Stimulated activated CD4-positive, alpha-beta T cell treated with anti-CD3 and anti-CD28 coated beads, Interleukin-15, amount 100 ng/mL, for 24 hours (primary cell): ENCODE measurements around the gene EIF2S3.
"Not testable (repeated sequence)": the region's sequence is repeated elsewhere in the genome, so short reads cannot be mapped to it uniquely, and the experiment has no call there.

Source experiments
- DNase-seq: peaks from one replicate; pipeline ENCODE4 v3.0.0-alpha.2; 2020

The EIF2S3 gene

DNA sequence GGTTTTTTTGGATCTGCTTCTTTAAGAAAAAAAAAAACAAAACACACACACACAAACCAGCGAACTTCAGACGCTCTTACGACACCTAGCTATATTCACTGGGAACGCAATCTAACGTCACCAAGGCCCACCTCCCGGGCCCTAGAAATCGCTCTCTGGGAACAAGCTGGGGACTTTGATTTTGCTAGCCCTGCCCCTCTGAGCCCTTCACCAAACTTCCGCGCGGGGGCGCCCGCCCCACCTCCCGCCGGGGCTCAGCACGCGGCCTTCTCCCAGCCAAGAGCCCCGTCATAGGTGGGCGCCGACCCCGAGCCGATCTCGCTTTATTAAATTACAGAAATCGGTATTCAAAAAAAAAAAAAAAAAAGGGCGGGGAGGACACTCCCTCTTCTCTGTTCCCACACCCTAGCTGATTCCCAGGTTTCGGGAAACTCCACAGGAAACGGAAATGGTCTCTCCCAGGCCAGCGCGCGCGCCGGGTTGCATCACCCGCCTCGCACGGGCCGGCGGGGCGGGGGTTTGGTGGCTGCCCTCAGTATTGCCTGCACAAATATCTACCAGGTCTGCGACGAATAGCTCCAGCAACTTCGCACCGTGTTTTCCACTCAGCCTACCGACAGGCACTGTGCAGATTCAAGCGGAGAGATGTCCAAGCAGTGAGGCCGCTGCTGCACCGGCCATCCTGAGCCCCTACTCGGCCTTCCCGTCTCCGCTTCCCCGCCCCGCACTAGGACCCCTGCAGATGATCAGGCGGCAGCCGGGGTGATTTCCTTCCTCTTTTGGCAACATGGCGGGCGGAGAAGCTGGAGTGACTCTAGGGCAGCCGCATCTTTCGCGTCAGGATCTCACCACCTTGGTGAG is at the start of gene EIF2S3:
Gene EIF2S3 (plus strand): TSS at position 775 of the 861 bp plus-strand sequence. CDS start 13 bp downstream, at position 788.
- DNase-seq: peak; percentile 86

DNA sequence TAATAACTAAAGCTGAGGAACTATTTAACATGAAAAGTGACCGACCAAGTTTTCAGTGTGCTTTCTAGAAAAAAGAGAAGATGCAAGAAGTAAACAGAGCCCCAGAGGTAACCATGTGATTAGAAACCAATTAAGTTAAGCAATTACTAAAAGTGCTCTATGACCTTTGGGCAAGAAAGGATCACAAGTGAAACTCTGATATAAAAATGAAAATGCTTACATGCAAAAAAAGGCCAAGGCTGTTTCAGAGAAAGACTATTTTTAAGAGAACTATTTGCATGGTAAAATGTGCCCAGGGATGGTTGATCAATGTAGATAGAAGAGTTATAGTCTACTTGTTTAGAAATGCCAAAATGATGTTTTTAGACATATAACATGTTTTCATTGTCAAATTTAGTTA is 49.7 kb upstream of the EIF2S3 start:
- DNase-seq: no peak

DNA sequence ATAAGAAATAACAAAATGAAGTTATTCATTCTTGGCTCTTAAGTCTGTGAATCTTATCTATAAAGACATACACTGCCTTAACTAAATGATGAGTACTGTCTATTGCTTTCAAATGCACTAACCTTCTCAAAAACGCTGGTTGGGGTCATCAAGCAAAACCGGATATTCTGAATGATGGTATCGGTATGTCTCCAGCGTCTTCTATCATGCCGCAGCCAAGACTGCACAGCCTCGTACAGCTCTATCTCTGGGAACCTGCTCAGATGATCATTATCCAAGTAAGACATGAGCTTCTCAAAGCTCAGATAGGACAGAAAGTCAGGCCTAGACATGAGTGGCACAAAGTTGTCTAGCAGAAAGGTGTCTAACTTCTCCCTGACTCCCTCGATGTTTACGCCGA is 48.9 kb upstream of the EIF2S3 start:
- no peak for DNase-seq

DNA sequence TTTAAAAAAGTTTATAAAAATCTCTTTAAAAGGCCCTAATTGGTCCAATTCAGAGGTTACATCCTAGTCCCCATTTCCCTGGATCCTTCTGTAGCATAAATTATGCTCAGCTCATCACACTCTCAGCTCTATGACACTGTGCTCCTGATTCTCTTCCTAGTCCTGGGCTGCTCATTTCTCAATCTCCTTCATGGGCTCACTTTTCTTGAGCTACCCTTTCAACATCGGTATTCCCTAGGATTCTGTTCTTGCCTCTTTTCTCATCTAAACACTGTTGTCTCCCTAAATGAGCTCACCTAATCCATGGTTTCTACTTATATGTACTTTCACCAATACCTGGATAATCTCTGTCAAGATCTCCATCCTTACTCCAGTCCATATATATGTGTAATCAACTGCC is 42.5 kb upstream of the EIF2S3 start:
- DNase-seq: no peak

DNA sequence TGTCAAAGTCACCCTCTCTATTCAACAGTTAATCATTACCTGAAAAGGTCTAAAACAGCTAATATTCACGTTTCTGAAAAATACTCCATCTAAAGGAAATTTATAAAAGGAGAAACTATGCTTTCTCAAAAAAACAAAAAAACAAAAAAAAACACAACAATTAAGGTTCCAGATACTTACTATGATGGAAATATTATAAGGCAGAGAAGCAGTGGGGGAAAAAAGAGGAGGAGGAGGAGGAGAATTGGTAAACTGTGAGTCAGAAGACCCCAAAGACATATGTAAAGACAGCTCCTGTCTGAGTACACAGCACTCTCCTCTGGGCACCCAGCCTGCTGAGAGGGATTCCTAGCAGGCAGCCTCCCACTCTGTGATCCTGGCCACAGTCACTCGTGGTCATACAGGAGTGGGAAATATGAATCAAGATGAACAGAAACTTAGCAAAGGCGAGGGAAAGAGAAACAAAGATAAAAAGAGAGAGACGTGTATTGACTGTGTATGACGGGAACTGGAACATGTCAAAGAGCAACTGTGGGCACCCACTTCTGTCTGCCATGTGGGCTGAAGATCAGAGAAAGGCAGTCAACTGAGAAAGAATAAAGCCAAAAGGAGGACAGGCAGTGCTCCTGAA is 40.3 kb upstream of the EIF2S3 start:
- peak; percentile 64 for DNase-seq

DNA sequence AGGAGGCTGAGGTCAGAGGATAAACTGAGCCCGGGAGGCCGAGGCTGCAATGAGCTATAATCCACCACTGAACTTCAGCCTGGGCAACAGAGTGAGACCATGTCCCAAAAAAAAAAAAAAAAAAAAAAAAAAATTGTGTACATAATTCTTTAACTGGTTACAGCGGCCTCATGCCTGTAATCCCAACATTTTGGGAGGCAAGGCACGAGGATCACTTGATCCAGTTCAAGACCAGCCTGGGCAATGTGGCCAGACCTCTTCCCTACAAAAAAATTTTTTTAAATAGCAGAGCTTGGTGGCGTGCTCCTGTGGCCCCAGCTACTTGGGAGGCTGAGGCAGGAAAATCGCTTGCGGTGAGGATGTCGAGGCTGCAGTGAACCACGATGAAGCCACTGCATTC is 37.1 kb upstream of the EIF2S3 start:
- no peak for DNase-seq

DNA sequence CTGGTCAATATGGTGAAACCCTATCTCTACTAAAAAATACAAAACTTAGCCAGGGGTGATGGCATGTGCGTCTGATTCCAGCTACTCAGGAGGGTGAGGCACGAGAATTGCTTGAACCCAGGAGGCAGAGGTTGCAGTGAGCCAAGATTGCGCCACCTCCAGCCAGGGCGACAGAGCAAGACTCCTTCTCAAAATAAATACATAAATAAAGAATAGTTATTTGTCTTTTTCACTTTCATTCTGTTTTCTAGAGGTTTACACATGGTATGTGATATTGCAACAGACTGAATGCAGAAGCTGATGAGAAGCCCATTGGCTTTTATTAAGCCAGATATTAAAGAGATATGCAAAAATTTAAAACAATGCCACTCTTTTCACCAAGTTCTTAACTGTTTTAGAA is 35.9 kb upstream of the EIF2S3 start:
- no peak for DNase-seq

DNA sequence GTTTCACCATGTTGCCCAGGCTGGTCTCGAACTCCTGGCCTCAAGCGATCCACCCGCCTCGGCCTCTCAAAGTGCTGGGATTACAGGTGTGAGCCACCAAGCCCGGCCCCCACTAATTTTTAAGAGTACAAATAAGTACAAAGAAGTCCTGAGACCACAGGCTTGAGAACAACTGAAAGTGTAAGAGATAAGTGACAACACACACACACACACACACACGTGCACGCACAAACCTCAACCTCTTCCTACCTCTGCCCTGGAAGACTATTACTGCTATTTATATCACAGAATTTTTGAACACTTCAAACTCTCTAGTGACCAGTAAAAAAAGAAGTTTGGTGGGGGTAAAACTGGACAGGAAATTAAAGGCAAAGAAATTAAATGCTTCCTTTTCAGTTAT is 35.3 kb upstream of the EIF2S3 start:
- no peak for DNase-seq

DNA sequence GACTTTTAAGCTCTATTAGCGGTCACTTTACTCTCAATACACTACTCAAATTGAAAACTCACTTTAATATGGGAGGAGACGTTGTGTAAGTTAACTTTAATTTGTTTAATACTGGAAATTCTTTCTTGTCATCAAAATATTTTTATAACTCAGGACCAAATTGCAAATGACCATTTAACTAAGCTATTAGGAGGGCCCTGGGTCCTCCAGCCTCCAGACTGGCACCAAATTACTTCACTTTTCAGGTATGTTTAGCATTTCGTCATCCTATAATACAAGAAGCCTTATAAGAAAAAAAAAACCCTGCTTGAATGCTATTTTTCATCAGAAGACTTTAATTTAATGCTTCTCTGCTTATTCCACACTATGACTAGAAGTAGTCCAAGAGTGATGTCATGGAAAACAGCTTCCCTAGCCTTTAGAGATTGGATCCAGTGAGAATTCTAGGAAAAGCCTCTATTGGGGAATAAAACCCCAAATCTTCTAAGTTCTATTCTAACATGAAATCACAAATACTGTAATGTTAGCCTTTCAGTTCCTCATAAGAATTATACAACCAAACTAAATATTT is 34.4 kb upstream of the EIF2S3 start:
- DNase-seq: no peak

DNA sequence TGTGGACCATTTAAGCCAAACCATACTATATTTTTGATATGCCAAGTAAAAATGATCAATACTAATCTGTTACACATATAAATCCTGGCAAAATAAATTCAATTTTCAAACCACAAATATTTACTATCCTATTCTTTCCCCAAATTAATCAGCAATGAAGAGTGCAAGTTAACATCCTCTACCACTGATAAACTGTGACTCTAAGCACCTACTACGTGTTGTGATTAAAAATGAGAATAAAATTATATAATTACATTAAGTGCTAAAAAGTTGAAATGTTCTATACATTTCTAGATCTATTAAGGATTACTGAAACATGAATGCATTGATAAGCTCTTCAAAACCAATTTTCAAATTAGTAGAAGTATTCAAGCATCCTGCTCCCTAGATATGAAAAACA is 31.2 kb upstream of the EIF2S3 start:
- no peak for DNase-seq

DNA sequence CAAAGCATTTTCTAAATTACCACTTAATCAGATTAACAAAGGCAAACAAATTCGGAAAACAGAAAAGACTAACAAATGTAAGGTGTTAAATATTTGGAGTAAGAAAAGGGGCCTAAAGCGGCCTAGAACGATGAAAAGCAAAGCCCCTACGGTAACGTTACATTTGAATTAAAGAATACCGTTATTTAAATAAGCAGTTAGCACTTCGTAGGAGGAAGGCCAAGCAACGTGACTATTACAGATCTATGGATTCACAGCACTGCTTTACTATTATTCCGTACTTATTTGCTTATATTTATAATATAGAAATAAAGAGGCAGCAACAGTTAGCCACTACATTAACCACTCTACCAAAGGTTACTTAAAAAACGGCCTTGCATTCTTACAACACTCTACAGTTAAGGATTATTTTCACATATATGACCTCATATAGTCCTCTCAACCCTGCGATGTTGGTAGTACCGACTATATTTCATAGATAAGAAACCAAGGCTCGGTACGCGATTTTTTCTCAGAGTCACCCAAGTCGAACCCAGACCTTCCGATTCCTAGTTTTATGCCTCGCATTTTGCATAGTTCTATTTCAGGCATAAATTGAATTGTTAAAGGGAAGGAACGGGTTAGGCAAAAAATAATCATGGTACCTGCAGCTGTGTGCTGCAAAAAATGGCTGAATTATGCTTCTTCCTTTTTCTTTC is 30.6 kb upstream of the EIF2S3 start:
- peak; percentile 3 for DNase-seq

DNA sequence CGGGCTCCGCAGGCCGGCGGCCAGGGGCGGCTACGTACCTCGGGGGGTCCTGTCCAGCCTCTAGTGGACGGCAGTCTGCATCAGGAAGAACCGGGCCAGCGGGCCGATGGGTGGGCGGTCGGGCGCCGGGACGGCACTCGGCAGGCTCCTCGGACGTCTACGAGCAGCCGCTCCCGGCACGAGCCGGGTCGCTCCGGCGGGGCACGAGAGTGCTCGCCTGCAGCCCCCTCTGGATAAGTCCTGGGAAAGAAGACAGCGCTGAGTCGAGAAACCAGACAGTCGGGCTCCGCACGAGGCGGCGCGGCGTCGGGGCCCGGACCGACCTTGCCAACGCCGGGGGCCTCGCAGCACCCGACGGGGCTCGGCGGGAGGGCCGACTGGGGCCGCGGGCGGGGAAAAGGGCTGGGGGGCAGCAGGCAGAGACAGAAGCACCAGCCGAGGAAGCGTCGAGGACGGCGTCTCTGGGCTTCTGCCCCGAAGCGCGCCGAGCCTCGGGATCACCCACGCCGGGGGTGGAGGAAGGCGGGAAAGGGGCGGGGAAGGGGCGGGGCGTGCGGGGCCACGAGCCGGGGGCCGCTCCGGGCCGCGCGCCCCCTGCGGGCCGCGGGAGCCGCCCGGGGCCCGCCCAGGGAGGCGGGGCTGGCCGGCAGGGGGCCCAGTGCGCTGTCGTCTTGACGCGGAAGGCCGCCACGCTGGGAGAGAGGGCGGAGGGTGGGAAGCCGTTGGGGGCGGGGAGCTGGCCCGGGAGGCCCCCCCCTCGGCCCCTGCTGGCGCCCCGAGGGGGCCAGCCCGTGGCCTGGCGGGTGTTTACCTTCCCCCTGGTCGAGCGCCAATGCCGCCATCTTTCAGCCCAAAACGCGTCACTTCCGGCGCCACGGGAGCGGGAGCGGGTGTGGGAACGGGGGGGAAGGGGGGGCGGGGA is 29.7 kb upstream of the EIF2S3 start:
- peak; percentile 86 for DNase-seq

DNA sequence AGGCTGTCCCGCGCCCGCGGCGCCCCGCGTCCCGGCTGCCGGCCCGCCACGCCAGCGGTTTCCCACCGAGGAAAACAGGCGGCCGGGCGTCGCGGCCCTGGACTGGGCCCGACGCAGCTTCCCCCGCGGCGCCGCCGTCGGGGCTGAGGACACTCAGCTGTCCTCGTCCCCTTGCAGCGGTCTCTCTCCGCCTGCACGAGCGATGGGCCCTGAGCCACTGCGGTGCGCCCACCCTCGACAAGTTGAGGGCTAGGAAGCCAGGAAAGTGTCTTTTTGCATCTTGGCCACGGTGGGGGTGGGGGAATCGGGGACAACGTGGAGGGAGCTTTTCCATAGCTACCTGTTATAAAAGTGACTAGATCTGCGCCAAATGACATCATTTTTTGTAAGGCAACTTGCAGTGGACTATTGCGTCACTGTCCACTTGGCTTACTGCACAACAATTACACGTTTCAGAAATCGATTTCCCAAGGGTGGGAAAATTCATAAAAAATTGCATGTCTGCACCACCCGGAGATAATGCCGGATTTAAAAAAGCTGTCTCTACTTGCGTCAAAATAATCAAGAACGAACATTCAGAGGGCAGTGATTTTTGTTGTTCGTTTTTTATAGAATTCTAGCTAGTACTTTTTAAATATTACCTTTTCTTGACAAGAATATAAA is 28.9 kb upstream of the EIF2S3 start:
- DNase-seq: no peak

DNA sequence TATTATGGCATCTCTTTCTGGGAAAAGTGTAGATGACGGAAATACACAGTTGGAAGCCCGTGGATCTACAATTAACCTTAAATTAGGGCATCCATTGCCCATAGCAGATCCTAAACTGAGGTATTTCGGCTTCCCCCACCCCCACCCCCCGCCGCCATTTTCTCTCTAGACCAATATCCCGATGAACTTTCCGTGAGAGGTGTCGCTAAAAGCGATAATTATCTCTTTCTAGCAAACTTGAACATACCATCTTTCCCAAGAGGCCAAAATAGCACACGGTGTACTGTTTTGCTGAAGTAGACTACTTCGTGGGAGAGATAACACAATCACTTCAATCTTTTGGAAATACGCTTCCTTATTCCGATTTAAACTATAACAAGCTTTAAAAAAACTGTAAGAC is 28.3 kb upstream of the EIF2S3 start:
- no peak for DNase-seq

DNA sequence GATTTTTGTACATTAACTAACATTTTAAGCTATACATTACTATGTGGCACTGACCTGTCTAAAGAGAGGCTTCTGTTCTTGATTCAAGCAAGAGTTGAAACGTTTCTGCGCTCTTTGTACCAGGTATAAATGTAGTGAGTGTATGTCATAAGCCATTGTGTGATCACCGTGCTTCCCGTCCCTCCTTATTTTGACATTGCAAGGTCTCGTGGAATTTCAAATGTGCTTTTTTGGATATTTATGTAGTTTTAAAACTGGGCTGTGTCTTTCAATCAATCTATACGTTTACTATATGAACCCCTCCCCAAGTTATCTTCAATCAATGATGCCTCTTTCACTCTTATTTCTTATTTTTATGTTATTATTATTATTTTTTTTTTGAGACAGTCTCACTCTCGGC is 27.7 kb upstream of the EIF2S3 start, which contains the start of gene KLHL15:
Gene KLHL15 (minus strand): TSS at position 101 of the 400 bp plus-strand sequence. CDS start 20,493 bp downstream, outside the sequence.
- DNase-seq: no peak

DNA sequence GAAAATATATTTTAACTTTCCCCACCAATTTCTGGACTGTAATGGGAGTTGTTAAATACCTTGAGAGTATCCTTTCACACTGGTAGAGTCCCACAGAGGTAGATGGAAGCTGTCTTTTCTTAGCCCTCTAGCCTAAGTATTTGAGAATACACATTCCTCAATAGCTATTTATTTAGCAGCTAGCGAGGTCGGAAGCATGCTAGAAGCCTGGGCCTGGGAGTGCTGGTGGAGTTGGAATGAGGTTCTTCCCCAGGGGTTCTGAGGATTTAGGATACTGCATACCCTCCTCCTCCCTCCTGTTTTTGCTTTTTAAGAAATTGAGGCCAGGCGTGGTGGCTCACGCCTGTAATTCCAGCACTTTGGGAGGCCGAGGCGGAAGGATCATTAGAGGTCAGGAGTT is 26.8 kb upstream of the EIF2S3 start:
- DNase-seq: no peak

DNA sequence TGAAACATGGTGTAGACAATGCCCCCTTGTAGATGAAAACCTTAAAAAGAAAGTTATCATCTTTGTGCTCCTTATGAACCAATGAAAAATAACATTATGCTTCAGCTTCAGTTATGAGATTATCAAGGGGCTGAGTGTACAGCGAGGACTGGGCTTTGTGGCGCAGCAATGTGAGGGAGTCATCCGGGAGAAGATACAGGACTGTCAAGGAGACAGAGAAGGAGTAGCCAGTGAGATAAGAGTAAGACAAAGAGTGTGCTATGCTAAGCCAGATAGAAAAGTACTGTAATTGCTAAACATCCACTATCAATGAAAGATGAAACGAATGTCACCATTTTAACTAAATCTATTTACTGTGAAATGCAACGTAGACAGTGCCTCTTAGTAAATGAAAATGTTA is 24.2 kb upstream of the EIF2S3 start:
- DNase-seq: no peak

DNA sequence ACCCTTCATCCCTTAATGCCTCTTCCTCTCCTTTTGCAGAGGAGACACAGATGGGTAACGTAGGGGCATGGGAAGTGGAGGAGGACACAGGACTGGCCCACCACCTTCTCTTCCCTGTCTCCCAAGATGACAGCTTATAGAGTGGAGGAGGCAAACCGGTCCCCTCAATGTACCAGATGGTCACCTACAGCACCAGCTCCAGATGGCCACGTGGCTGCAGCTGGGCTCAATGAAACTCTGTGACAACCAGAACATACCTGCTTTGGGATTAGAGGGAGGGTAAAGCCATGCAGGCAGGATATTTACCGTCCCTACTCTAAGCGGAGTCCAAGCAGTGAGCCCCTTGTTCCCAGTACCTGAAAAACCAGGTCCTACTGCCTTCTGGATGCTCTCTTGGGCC is 20.3 kb upstream of the EIF2S3 start:
- no peak for DNase-seq

DNA sequence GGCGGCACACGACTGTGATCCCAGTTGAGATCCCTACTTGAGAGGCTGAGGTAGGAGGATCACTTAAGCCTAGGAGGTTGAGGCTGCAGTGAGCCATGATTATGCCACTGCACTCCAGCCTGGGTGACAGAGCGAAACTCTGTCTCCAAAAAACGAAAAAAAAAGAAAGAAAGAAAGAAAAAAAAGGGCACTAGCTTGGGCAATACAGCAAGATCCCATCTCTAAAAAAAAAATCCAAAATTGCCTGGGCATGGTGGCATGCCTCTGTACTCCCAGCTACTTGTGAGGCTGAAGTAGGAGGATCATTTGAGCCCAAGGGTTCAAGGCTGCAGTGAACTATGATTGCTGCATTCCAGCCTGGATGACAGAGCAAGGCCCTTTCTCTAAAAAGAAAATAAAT is 17.0 kb upstream of the EIF2S3 start:
- no peak for DNase-seq

DNA sequence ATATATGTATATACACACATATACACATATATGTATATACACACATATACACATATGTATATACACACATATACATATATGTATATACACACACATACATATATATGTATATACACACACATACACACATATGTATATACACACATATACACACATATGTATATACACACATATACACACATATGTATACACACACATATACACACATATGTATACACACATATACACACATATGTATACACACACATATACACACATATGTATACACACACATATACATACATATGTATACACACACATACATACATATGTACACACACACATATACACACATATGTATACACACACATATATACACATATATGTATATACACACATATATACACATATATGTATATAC is 8.7 kb upstream of the EIF2S3 start:
- DNase-seq: not testable (repeated sequence)

DNA sequence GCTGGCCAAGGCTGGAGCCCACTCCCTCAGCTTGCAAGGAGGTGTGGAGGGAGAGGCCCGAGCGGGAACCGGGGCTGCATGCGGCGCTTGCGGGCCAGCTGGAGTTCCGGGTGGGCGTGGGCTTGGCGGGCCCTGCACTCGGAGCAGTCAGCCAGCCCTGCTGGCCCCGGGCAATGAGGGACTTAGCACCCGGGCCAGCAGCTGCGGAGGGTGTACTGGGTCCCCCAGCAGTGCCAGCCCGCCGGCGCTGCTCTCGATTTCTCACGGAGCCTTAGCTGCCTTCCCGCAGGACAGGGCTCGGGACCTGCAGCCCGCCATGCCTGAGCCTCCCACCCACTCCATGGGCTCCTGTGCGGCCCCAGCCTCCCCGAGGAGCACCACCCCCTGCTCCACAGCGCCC is 5.1 kb upstream of the EIF2S3 start:
- DNase-seq: not testable (repeated sequence)
